CD4-positive, alpha-beta T cell treated with Interleukin-15 for 4 hours (primary cell): ENCODE results near the gene ANKRD33B.
A peak's percentile ranks its signal among the peaks of the same experiment; 100 is the strongest.
"Not testable (repeated sequence)": the region's sequence is repeated elsewhere in the genome, so short reads cannot be mapped to it uniquely, and the experiment has no call there.

ENCODE experiments used
- DNase-seq: peaks from one replicate; pipeline ENCODE4 v3.0.0-alpha.2; 2020; ENCODE audit warnings: low spot score

The ANKRD33B gene

DNA sequence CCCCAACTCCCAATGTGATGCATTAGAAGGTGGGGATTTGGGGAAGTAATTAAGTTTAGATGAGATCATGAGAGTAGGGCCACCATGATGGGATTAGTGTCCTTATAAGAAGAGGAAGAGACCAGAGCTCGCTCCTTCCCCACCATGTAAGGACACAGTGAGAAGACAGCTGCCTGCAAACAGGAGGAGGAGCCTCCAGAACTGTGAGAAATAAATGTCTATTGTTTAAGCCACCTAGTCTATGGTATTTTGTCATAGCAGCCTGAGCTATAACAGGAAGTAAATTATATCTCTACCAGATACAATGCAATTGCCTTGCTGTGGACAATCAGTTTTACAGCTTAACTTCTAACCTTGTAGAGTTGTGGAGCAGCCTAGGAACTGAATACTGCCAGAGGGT is 58.0 kb downstream of the ANKRD33B start:
- DNase-seq, result no peak

DNA sequence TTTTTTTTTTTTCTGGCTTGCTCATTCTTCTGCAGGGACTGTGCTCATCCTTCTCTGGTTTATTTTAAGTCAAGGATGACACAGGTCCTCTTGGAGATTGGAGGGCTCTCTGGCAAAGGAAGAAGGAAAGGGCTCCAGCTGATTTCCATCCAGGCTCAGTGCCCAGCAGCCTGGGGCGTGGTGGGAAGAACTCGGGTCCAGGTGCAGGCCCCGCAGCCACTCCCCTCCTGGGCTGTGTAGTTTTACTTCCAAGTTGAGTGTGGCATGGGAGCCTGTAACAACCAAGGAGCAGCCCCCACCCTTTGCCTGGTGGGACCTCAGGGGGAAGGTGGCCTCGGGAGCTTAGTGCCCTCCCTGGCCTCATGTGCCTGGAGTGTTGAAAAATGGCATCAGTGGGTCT is 58.9 kb downstream of the ANKRD33B start:
- DNase-seq, result no peak

DNA sequence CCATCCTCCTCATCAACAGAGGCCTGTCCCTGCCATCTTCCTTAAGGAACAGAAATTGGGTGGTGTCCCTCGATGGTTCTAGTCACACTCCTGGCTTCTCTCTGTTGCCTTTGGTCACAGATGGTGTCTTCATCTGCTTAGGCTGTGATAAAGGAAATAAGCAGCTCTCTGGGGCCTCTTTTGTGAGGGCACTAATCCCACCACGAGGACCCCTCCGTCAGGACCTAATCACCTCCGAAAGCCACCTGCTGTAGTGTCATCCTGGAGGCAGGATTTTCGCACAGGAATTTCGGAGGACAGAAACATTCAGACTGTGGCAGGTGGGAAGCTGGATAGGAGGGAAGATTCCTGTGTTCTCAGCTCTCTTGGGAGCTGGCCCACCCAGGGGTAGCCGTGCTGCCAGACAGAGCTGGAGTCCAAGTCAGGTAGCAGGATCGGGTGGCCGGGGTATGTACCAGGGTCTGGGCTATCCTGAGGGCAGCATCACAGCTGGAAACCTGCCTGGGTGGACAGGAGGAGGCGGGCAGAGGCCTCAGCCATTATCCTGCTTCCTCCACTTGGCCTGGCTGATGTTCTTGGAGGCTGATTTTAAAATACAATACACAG is 59.5 kb downstream of the ANKRD33B start:
- DNase-seq, result no peak

DNA sequence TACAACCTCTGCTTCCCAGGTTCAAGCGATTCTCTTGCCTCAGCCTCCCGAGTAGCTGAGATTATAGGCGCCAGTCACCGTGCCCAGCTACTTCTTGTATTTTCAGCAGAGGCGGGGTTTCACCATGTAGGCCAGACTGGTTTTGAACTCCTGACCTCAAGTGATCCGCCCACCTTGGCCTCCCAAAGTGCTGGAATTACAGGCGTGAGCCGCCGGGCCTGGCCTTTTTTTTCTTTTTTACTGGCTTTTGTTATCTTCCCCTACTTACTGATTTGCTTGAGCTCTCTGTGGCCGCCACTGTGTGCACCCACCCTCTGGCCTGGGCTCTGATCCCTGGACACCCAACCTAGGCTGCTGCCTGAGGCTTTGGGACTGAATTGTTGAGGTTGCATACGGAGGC is 60.3 kb downstream of the ANKRD33B start:
- no peak for DNase-seq

DNA sequence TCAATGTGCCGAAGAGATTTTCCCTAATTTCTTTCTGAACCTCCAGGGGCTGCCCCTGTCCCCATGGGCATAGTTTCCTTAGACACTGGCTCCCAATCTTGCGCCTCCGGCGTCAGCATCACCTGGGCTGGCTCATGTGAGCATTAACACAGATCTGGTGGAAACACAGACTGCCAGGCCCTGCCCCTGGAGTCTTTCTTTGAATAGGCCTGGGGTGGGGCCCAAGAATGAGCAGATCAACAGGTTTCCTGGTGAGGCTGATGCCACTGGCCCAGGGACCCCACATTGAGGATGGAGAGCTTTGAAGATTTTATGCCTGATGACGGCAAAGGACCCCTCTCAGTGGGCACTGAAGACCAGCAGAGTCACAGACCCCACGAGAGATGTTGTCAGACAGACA is 60.8 kb downstream of the ANKRD33B start:
- DNase-seq, result no peak

DNA sequence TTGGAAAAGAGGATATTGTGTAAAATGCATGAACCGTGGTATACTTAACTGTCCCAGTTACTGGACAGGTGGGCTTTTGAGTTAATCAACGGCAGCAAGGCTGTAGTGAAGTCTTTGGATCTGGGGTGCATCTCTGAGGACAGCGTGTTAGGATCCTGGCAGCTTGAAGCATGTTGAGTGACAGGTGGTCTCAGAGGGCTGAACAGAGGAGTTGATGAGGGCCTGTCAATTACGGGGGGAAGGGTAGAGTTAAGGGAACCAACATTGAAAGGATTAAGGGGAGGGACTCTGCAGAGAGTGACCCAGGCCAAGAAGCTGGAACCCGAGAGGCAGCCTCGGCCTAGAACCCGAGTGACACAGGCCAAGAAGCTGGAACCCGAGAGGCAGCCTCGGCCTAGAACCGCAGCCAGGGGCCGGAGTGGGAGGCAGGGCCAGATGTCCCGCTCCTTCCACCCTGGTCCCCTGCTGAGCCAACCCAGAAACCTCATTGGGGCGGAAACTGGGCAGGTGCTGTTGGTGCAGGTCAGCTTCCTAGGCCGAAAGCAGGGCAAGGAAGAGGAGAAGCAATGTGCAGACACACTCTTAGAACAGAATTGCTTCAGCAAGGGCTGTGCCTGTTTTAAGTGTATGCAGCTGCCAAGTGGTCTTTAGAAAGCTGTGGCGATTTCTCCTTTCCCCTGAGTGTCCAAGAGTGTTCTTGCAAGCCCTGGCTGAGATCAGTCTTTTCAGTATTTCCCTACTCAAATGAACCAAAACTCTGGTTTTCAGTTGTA is 62.0 kb downstream of the ANKRD33B start:
- no peak for DNase-seq

DNA sequence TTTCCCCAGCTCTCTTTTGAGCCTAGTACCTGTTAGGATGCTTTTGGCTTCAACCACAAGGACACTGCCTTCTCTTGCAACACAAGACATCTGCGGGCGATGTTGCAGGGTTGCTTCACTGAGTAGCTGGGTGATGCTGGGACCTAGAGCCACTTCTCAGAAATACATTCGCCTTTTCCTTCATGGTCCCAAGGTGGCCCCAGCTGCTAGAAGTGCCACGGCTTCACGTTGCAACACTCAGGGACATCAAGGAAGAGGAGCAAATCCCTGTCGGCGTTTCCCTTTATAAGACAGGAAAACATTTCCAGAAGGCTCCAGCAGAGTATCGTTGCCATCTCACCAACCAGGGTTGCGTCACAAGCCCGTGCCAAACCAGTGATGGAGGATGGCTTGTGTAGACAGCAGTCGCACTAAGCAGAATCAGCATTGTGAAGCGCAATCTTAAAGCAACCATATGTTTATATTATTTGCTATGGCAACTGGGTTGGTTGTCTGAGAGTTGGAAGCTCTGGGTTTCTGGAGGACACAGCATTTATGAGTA is 62.7 kb downstream of the ANKRD33B start:
- no peak for DNase-seq

DNA sequence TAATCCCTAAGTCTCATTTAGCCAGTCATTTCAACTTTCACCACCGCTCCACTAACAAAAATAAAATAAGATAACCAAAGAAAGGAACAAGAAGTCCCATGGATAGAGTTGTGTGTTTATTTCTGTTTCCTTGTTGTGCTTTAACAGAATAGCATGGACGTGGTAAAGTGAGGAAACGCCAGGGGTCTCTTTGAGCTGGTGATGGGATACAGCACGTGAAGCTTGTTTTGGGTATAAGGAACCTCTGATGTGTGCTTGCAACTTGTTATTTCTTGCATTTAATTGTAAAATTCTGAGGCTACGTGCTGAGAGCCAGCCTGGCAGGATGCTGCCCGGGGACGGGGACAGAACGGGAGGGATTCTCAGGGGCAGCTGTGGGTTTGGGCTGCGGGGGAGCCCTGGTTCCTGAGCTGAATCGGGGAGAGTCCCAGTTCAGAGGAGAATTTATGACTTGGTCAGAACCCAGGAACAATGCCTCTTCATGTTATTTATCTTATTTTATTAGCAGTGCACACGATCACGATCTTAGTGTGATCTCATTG is 63.4 kb downstream of the ANKRD33B start:
- DNase-seq, result no peak

DNA sequence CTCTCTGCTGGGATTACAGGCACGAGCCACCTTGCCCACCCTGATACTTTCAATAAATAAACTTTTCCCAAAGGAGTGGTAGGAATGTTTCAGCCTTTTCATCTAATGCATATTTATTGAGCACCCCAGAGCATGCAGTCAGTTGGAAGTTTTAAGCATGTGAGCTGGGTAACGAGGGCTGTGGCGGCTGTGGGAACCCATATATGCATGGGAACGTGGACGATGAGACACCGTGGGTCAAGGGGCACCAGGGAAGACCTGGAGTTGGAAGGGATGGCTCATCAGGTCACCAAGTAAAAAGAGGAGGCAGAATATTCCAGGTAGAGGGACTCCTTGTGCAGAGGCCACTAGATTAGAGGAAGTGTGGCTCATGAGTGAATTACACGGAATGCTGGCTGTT is 64.7 kb downstream of the ANKRD33B start:
- DNase-seq, result no peak

DNA sequence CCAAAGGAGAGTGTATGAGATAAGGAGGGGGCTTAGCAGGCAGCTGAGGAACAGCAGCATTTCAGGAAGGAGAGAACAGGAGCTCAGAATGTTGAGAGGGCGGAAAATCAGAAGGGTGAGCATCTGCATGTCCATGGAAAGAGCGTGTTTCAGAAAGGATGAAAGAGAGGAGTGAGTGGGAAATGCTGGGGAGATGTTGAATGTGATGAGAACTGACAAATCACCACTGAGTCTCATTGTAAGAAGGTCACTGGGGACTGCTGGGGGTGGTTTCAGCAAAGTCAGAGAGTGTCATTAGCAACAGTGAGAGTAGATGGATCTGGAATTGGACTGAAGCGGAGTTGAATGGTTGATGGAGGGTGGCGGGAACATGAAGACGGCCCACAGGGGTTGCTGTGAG is 65.8 kb downstream of the ANKRD33B start:
- DNase-seq, result no peak

DNA sequence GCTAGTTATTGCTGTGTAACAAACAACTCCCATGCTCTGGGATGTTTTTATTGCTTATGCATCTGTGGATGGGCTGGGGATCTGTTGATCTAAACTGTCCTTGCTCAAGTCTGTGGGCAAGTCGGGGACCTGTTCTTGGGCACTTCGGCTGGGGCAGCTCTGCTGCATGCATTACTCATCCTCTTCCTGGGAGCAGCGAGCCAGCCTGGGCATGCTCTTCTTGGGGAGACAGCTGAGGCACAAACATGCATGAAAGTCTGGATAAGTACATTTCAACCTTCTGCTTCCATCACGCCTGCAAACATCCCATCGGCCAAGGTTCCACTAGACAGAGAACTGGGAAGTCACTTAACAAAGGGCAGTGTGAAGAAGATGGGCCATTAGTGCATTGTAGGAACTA is 66.3 kb downstream of the ANKRD33B start:
- DNase-seq, result no peak

DNA sequence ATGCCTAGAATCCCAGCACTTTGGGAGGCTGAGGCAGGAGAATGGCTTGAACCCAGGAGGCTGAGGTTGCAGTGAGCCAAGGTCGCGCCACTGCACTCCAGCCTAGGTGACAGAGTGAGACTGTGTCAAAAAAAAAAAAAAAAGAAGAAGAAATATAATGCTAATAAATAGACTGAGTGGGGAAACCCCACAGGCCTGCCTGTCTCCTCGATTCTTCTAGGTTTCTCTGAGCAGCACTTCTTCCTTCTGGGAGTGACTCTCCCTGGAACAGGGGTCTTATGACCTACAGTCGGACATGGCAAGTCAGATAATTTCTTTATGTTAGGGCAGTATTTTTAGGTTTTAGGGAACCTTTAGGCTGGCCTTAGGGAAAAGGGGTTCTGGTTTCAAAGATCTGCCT is 66.9 kb downstream of the ANKRD33B start:
- not testable (repeated sequence) for DNase-seq

DNA sequence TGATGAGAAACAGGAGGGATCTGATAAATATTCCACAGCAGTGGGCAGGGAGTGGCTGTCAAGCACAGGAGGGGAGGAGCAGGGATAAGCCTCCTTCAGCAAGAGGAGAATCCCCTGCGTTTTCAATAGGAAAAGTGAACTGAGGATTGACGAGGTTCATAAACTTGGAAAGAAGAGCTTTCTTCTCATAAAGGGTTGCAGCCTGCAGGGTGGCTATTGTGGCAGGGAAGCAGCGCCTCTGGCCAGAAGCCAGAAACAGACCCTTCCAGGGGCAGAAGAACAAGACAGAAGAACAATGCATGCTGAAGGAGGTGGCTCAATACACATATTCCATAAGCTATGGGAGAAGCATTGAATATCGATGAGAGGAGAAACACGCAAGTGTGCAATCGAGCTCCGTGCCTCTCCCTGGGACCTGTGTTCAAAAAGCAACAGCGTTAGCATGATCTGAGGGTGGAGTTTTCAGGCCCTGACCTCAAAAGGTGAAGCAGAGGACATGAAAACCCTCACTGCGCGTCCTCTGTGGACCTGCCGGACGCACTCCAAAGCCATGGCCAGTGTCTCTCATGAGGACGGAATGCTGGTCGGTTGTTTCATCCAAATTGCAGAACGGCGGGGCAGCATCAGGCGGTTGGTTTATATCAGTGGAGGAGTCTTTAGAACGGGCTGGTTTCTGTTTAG is 67.6 kb downstream of the ANKRD33B start:
- DNase-seq, result no peak

DNA sequence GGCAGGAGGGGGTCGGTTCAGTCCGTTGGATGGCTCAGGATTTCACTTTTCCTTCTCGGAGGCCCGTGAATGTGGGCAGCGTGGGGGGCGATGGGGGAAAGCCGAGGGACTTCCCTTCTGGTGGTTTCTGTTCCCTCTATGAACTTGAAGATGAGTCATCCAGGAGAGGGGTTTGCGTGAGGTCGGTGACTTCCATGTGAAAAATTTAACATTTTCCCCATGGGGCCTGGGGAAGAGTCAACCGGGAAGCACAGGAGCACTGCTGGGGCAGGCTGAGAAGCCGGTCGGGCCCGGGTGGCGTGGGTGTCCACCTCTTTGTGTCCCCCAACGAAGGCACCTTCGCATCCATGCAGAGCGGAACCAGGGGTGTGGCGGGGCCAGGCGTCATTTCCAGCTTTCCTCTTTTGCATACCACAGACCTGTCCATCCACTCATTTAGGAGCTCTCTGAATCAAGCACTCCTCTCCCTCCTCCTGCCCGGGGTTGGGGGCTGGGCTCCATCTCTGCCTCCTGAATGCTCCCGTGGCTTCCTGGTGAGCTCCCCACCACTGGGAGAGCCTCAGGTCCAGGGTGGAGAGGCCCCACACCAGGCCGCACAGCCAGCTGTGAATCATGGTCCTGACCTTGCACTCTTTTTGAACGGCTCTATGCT is 68.4 kb downstream of the ANKRD33B start:
- DNase-seq, result peak; percentile 16

DNA sequence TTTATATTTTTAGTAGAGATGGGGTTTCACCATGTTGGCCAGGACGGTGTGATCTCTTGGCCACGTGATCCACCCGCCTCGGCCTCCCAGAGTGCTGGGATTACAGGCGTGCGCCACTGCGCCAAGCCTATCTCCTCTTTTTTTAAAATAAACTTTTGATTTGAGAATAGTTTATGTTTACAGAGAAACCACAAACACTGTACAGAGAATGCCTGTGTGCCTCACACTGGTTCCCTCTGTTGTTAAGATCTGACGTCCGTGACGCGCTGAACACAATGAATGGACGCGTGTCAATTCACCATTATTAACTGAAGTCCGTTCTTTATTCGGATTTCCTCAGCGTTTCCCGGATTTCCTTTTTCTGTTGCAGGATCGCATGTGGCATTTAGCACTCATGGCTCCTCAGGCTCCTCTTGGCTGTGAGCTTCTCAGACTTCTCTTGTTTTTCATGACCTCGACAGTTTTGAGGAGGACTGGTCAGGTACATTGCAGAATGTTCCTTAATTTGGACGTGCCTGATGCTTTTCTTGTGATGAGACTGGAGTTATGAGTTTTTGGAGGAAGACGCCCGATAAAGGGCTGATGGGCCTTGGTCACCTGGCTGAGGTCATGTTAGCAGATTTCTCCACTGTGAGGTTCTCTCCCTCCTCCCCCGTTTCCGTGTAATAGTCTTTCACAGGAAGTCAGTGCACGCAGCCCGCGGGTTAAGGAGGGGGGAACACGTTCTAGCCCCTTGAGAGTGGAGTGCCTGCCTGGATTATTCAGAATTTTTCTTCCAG is 69.6 kb downstream of the ANKRD33B start:
- DNase-seq, result peak; percentile 41

DNA sequence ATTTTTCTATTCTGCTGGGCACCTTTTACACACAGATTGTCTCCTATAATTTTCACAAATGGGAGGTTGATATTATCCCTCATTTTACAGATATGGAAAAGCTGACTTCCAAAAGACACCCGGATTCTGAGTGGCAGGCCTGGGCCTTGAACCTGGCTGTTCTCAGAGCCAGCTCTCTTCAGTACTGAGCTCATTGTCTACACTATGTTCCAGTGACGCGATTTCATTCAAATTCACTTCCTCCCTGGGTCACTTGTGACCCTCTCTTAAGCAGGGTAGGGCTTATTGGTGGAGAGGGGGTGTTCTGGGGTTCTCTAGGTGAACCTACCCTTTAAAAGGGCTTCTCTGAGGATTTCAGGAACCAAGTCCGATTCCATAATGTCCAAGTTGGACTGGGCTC is 70.2 kb downstream of the ANKRD33B start:
- DNase-seq, result no peak

DNA sequence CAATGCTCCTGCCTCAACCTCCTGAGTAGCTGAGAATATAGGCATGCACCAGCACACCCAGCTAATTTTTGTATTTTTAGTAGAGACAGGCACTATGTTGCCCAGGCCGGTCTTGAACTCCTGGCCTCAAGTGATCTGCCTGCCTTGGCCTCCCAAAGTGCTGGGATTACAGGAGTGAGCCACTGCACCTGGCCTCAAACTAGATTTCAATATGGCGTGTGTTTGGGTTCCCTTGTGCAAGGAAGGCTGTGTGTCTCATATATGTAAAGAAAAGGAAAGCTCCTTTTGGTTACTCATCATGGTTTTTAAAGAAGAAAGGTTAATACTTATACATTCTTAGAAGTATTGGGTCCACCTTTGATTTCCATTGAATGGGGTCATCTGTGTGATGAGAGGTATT is 70.7 kb downstream of the ANKRD33B start:
- no peak for DNase-seq

DNA sequence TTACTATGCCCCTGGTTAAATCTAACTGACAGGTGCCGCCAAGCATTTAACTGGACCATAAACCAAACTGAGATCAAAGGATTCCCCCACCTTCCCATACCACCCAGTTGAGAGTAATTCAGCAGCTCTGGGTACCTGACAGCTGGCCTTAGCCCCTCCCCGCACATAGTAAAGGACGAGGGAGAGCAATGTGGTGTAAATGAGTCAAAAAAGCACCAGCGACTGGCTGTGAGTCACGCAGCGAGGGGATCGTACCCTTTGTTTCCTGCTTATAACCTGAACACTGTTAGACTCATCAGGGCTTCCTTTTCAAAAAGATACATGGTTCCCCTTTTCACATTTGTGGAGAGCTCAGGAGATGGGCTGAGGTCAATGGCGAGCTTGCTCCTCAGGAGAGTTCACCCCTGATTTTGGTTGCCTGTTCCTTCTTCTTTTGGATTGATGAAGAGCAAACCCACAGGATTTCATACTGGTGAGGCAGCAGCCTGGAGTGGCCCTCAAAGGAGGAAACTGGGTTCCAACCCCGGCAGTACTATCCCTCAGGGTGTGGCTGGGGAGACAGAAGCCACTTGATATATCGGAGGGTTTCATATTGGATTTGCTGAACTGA is 71.5 kb downstream of the ANKRD33B start:
- peak; percentile 69 for DNase-seq

DNA sequence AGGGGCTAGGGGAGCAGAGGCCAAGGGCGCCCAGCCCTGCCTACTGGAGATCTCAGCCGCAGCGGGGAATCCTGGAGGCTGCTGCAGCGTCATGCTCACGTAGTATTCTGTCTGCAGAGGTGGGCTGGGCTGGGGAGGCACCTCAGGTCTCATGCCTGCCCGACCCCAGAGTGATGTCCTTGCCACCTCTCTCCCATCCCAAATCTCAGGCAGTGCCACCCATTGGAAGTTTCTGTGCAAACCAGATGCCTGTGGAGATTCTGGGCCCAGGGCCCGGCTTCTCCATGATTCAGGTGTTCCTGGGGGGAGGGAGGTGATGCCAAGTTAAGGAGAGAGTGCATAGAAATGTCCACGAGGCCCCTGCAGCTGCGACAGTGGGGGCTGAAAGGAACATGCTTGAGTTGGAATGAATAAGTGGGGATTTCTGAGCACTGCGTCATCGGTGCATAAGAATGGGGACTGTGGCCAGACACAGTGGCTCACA is 72.0 kb downstream of the ANKRD33B start:
- DNase-seq, result no peak

DNA sequence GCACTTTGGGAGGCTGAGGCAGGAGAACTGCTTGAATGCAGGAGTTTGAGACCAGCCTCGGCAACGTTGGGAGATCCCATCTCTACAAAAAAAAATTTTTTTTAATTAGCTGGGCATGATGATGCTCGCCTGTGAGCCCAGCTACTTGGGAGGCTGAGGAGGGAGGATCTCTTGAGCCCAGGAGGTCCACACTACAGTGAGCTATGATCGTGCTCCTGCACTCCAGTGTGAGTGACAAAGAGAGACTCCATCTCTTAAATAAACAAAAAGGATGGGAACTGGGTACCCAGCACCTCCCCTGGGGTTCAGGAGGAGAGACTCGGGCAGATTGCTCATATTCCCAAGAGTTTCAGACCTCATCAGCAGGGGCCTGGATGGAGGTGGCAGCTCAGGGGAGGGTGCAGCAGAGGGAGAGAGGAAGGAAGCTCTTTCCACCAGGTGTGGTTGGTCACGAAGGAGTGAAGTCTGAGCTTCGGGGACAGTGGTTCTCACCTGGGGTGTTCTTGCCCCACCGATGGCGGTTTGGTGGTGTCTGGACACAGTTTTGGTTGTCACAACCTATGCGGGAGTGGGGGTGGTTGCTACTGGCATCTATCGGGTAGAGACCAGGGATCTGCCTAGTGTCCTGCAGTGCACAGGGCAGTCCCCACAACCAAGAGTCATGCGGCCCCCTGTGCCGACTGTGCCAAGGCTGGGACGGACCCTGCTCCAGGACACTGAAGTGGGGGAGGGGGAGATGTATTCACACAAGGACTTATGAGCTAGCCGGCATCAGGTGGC is 72.7 kb downstream of the ANKRD33B start:
- DNase-seq, result no peak
